Measurements from ENCODE around the gene NOC4L.
"Not testable (repeated sequence)": the region's sequence is repeated elsewhere in the genome, so short reads cannot be mapped to it uniquely, and the experiment has no call there.

Gene NOC4L

DNA sequence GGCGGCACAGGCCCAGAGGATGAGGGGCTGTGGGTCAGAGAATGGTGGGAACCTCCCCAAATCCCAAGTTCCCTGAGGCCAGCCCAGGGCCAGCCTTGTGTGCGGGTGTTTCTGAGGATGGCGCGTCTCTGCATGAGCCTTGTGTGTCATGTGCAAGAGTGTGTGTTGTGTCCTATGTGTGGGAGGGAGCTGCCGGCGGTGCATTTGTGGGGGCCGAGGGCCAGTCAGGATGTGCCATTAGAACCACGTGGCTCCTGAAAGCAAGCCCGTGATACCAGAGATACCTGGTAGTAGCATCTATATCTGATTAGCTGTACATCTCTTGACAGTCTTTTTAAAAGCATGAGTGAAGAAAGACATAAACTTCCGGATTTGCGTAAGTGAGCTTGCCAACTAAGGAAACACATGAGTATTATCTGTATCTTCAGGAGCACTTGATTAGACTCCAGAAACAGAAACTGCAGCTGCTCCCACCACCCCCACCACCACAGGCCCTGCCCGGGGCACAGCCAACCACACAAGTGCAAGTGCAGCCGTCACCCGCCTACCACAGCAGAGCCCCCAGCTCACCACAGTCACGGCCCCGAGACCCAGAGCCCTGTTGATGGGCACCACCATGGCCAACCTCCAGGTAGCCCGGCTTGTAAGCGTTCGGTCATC is 19.4 kb upstream of the NOC4L start:
- no peak for DNase-seq

DNA sequence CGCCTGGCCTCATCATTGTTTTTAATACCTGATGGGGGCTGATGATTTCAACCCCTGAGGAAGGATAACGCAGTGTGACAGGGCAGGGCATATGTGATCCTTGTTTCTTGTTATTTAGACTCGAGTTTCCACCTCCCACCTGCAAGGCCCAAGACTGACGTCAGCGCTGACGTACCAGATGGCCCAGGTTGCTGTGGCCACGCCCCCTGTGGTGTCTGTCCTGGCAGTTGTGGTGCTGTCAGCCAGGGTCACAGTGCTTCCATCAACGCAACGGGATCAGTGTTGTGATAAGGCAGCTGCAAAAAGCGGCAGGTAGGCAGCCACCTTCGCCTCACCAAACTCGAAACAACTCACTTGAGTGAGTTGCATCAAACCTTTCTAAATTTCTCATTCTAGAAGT is 18.5 kb upstream of the NOC4L start:
- no peak for DNase-seq

DNA sequence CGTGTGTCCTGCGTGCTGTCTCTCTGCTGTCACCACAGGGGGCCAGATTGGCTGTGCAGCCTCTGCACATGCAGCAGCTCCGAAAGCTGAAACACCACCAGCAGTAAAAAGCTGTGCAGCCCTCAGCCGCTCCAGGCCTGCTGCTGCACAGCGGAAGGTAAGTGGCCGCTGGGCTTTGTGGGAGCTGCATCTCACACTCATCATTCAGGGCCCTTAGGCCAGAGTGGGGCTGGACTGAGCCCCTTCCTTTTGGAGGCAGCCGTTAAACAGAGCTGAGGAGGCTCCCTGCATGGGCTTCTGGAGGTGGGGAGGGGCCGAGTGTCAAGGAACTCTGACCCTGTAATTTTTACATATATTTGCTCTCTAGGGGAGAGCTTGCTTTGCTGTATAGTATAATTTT is 17.2 kb upstream of the NOC4L start:
- no peak for DNase-seq

DNA sequence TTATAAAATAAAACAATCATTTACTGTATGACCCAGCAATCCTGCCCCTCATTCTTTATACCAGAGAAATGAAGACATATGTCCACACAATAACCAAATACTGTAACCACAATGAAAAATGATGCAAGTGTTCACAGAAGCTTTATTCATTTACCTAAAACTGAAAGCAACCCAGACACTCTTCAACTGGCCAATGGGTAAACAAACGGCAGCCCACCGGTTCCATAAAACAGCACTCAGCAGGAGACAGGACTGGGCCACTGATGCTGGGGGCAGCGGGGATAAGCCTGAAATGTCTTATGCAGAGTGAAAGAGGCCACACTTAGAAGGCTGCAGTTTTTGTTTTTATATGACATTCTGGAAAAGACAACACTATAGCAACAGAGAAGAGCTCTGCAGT is 15.2 kb upstream of the NOC4L start:
- DNase-seq: no peak

DNA sequence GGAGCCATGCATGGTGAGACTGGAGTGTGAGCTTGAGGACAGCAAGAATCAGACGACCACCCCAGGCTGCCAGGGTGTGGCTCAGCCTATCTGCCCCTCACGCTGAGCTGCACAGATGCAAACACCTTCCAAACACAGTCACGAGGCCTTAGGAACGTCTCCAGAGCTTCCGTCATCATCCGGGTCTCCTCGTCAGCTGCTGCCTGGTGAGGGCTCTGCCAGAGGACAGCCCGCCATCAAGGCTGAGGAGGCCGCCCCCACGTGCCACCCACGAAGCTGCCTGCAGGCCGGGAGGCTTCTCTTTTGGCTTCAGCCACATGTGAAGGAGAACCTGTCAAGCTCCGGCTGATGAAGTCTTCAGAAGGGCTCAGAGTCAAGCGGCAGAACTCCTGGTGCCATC is 13.6 kb upstream of the NOC4L start:
- no peak for DNase-seq

DNA sequence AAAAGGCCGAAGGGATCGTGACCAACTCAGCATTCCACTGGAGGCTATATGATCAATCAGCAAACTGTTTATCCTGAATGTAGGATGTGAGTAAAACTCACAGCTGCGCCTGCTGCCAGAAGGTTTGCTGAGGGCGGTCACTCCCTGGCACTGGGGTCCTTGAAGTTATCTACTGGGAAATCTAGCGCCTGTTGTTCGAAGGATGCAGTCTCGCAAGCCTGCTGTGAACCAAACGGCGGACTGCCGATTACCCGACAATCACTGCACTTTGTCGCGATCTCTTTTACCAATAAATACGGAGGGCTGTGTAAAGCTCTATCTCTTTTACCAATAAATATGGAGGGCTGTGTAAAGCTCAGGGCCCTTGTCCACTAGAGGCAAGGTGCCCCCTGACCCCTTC is 13.0 kb upstream of the NOC4L start:
- no peak for DNase-seq

DNA sequence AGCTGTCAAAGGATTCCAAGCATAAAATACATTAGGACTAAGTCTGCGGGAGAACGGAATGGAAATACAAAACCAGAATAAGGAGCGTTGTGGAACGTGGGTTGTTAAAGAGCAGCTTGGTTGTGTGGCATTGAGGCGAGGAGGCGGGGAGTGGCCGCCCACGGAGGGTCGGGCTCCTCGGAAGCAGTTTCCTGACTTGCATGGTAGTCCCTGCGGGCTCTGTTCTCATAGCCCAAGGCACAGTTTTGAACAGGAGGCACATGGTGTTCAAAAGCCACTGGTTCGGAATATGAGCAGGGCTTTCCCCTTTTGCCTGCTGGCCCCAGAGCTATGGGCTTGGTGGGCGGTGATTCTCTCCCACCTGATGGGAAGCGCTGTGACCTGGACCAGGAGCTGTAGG is 12.3 kb upstream of the NOC4L start:
- no peak for DNase-seq

DNA sequence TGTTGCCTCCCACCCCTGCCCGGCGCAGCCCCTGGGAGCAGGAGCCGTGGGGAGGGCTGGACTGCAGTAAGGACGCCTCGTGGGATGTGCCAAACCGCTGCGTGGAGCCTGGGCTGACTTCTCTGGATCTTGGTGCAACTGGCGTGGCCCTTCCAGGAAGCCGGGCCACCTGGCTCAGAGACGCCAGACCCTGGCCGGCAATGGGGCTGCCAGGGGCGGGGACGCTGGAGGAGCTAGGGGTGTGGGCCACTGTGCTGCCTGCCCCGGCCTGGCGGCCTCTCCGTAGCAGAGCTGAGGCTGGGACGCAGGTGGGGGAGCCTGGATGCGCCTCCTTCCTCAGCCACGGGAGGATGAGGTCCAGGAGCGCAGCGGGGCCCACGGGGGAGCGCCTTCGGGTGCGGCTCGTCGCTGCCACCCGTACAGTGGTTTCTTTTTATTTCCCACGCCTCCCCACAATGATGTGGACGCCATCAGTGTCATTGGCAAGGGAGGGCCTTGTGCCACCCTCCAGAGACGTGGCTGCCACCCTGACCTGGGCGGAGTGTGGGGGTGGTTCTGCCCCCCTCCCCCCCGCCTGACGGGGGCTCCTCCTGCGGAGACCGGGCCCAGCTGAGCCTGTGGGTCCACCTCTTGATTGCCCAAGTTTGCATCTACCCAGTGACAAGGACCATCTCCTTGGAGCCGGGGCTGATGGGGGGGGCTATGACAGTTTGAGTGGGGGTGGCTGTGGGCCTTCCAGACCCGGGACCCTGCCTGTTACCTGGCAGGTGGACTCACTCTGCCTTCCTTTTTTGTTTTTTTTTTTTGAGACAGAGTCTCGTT is 11.4 kb upstream of the NOC4L start:
- no peak for DNase-seq

DNA sequence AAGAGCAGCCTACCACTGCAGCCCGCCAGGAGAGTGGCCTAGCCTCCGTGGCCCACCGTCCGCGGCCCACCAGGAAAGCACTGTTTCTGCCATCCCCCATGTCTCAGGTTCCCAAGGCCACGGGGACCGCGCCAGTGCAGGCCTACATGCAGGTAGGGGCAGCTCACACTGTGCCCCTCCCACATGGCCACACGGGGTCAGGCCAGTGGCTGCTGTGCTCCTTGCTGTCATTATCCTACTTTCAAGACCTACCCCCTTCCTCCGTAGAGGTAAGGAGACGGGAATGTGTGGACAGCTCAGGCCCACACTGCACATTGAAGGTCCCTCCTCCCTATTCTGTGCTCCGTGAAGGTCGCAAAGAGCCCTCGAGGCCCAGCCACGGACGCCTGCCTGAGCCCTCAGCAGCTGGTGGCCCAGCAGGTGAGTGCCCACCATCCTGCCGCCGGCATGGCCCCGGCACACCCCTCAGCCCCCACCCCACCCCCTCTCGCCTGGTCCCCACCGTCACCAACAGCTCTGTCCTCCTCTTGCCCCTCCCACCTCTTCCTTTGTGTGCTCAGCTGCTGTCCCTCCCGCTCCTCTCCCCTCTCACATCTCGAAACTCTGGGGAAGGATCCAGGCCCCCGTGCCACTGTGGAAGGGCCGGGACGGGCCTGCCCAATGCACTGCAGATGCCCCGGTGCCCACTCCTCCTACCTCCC is 10.2 kb upstream of the NOC4L start:
- DNase-seq: no peak

DNA sequence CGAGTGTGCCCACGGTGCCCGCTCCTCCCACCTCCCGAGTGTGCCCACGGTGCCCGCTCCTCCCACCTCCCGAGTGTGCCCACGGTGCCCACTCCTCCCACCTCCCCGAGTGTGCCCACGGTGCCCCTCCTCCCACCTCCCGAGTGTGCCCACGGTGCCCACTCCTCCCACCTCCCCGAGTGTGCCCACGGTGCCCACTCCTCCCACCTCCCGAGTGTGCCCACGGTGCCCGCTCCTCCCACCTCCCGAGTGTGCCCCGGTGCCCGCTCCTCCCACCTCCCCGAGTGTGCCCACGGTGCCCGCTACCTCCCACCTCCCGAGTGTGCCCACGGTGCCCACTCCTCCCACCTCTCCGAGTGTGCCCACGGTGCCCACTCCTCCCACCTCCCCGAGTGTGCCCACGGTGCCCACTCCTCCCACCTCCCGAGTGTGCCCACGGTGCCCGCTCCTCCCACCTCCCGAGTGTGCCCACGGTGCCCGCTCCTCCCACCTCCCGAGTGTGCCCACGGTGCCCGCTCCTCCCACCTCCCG is 9.5 kb upstream of the NOC4L start:
- not testable (repeated sequence) for DNase-seq

DNA sequence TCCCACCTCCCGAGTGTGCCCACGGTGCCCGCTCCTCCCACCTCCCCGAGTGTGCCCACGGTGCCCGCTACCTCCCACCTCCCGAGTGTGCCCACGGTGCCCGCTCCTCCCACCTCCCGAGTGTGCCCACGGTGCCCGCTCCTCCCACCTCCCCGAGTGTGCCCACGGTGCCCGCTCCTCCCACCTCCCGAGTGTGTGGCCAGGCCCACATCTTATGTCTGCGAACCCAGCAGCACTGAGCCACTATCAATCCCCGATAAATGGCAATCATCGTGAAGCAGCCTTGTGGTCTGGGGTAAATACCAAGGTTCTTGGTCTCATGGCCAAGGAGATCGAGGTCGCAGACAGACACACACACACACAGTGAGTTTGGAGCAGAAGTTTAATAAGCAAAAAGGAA is 8.0 kb upstream of the NOC4L start:
- DNase-seq: not testable (repeated sequence)

DNA sequence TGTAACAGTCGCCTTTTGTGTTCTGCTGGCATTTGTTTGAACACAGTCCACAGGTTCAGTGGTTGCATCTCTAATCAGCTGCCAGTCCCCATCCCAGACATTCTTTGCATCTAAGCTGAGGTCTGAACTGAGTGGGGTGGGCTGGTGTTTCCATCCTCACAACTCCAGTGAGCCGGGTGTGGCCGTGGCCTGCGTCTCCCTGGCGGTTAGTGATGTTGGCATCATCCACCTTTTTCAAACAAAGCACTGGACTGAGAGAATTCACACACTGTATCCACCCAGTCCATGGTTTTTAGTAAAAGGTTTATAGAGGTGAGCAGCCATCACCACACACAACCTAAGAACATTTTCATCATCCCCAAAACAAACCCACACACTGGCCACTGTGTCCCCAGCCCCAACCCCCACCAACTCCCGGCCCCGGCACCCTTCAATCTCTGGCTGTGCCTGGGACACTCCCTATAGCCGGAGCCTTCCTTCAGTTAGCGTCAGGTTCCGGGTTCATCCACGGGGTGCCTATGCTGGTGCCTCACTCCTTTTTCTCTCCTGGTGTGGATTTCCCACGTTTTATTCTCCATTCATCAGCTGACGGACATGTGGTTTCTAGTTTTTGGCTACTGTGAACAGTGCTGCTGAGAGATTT is 6.7 kb upstream of the NOC4L start:
- no peak for DNase-seq

DNA sequence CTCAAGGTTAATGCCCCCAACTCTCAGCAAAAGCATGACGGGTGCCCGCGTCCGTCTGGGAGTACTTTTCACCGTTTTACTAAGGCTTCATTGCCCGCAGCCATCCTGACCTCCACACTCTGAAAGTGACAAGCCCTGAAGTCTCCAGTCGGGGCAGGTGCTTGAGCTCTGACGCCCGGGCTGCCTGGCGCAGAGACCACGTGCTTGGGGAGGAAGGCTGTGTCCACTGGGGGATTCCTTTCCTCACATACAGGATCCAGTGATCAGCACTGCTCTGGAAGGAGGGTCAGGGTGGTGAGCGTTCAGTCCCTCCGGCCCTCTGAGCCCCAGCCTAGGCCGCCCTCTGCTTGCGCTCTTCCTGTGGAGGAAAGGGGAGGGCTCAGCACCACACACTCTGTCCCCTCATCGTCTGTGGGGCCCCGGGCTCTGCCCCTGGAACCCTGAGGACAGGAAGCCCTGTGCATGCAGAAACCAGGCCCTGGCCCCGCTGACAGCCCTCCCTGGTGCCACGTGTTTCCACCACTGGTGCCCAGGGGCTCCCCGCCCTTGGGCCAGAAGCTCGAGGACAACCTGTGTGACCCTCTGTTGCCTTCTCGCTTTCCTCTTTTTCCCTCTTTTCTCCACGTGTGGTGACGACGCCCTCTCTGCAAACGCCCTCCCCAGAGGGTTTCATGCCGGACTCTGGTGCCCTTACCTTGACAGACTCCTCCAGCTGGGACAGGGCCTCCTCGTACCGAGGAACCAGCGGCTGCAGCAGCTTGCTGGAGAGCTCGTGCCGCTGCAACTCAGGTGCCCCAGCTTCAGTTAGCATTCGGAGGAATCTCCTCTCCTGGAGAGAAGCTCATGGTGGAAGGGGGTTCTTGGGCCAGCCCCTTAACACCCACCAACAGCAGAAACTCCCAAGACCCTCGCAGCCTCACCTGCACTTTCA is 5.1 kb upstream of the NOC4L start:
- DNase-seq: no peak

DNA sequence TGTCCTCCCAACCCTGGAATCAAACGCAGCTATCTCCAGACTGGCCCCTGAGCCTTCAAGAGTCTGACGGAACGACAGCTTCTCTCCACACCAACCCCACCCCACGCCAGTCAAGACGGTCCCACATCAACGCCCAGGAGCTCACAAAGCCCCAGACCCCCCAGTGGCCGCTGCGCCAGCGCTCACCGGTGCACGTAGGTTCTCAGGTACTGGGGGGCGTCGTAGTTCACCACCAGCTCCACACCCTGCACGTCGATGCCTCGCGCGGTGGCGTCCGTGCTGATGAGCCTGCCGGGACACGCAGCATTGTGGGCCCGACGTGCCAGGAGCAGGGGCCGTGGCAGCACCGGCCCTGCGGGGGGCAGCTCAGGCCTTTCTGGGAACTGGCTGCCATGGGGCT is 4.3 kb upstream of the NOC4L start:
- DNase-seq: no peak

DNA sequence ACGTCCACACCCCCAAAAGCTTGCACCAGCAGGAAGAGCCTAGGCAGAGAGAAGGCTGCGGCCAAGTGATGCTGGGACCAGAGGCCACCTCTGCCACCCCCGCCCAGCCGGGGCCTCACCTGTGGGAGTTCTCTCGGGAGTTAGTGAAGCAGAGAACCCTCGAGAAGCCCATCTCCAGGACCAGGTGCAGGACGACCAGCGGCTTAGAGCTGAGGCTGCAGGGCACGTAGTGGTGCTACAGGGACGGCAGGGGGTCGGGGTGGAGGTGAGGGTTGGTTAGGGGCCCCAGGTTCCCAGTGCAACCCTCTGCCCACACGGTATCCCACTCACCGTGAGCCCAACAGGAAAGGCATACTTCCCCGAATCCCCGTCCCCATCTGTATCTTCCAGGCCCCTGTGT is 3.8 kb upstream of the NOC4L start:
- no peak for DNase-seq

DNA sequence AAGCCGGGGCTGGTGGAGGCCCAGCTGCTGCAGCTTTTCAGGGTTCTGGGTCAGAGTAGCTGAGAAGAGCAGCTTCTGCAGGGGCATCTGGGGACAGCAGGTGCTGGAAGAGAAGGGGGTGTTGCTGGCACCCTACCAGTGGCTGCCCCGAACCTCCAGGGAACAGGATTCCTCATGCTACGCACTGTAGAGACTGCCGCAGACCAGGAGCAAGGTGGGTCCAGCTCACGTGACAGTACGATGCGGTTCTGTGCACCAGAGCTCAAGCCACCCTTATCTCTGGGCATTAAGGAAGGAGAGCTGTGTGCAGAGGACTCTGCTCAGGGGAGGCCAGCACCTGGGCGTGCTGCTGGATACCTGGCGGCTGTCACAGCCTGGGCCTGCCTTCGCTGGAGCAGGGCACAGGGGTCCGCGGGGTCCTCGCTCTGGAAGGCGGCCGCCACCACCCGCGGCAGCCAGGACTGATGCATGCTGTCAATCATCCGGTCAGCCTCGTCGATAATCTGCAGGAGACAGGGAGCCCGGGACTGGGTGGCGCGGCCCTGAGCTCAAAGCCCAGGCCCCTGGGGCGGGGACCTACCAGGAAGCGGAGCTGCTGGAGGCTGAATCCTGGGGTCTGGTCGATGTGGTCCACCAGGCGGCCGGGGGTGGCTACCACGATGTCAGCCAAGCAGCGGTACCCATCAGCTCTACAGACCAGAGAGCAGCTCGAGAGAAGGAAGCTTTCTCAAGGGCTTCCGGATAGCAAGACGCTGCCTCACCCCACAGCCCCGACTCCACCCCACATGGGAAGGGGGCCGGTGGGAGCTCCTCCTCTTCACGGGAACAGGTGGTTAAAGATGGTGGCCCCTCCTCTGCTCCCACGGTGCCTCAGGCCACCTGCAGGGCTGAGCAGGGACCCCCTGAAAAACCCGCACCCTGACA is 3.1 kb upstream of the NOC4L start:
- DNase-seq: no peak

DNA sequence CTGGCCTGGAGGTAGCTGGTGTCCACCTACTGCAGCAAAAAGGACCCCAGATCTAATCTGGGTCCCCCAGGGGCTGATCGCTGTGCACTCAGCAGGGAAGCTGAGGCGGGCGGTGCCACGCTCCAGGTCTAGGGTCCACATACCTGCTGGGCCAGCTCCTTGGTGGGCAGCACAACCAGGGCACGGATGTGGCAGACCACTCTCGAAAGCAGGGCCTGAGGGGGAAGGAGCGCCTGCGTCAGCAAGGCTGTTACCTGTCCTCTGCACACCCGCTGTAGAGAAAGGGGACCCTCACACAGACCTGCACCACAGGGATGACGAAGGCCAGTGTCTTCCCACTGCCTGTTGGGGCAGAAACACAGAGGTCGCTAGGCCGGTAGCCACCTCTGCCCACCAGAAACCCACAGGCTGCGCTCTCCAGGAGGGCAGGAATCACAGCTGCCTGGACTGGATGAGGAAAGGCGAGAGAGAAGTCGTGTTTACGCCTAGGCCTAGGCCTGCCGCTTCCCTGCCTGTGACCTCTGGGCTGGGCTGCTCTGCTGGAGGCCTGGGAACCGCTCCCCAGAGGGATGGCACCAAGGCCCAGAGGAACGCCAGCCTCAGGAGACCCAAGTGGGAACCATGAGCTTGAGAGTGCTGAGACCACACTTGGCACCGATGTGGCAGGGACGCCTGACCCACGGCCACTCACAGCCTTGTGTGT is 2.1 kb upstream of the NOC4L start:
- no peak for DNase-seq

DNA sequence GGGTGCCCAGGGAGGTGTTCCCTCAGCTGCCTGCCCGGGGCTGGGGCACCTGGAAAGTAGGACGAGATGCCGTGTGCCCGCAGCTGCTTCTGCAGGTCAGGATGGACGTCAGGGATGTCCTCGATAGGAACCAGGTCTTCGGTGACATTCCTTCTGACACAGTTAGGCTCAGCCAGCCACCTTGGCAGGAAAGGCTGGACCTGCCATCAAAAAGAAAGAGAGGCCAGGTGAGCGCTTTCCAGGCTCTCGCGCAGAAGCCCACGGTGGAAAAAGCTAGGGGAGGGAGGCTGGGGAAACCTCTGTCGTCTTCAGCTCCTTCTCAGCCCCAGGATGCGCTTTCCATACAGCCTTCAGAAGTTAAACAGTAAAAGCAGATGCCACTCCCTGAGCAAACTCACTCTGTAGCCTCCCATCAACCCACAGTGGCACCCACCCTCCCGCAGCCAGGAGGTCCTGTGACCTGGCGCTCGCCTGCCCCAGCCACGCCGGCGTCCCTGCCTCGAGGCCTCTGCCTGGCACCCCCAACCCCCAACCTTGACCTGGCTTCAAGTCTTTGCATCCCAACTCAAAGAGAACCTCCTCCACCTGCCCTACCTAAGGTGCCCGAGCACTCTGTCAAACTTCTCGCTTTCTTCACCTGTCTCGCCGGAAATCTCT is 1.4 kb upstream of the NOC4L start:
- DNase-seq: no peak

DNA sequence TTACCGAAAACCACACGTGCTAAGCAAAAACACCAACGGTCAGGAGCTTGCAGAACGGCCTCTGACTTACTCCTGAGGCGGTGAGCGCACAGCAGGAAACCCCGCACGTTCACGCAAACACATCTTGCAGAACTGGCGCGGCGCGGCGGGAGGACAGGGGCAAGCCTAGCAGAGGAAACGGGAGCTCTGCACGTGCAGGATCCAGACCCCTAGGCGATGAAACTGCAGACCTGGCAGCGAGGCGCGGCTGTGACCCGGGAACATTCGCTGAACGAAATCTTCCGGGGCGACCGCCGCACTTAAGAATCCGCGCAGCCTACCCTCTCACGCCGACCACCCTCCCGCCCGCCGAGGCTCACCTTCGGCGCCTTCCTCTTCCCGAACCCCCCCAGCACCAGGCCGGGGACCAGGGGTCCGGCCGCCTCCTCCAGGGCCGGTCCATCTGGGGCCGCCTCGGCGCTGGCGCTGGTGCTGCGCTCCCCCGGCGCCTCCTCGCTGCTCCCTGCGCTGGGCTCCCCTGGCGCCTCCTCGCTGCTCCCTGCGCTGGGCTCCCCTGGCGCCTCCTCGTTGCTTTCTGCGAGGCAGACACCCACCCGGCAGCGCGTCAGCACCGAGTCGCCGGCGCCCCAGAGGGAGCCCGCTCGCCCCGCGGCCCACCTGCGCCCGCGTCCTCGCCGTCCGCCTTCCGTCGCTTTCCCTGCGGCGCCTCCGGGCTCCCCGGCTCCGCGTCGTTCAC is 753 bp upstream of the NOC4L start:
- DNase-seq: no peak
